Measurements from ENCODE around the gene FAM50A. TPM values are rescaled to one million over a fixed set of nuclear protein-coding genes. Genes with fewer than 3 reads are reported as not detected.

FAM50A gene
- total RNA-seq, 1 experiment from 2014 or later = 53.8 TPM

GRCh38 chrX:154419688-154420401 is 24.1 kb upstream of the FAM50A start:
- Histone ChIP-seq H3K9me3 (ENCODE audit: low read length) (no peaks in the 10 kb centered on the region), H3K36me3 (ENCODE audit: low read depth, low read length) (no peaks in the 10 kb centered on the region), H3K9ac (ENCODE audit: low read length) (no peak overlapping the region), H3K9me2 (replicated peaks; ENCODE audit: low read length) (no peaks in the 10 kb centered on the region), H3K4me2 (ENCODE audit: low read length) (no peak overlapping the region), H2AFZ (ENCODE audit: low read length) (no peak overlapping the region), H3K4me1 (ENCODE audit: insufficient read depth, low read length) (no peaks in the 10 kb centered on the region), H3K27ac (ENCODE audit: low read length) (no peak overlapping the region), H3K79me2 (ENCODE audit: low read length) (no peaks in the 10 kb centered on the region), H3K4me3 (ENCODE audit: low read length) (no peak overlapping the region), H3F3A (ENCODE audit: low read length, unreplicated experiment) (no peaks in the 10 kb centered on the region), H4K20me1 (ENCODE audit: low read length) (no peaks in the 10 kb centered on the region), H3K27me3 (ENCODE audit: low read length) (no peaks in the 10 kb centered on the region)
- intact Hi-C loops (cut with micrococcal nuclease) = no loop called here
- no peak for TF ChIP-seq EZH2 (IDR thresholded peaks at IDR 0.05; ENCODE audit: low read length, unreplicated experiment)
- TF ChIP-seq EZH2phosphoT487 (IDR thresholded peaks at IDR 0.05; ENCODE audit: borderline replicate concordance, low read length) = no peak
- TF ChIP-seq CTCF (conservative IDR thresholded peaks at IDR 0.05; ENCODE audit: low read depth, low read length) = no peak
- BruUV-seq (replicated peaks) = no TSS peak
- ATAC-seq (no peak), DNase-seq (no peak)
- CTCF ChIA-PET = no interaction called here
- POLR2A ChIA-PET (ENCODE audit: unreplicated experiment) = no interaction called here

- no peak for ATAC-seq
- POLR2A ChIA-PET (ENCODE audit: unreplicated experiment) = no interaction called here
These were observed 23.6 kb upstream of the FAM50A start for GRCh38 chrX:154420402-154420756.

More at GRCh38 chrX:154420402-154420756, 23.6 kb upstream of the FAM50A start:
- H3K27me3 ChIP-seq (ENCODE audit: low read length) = no peaks in the 10 kb centered on the region
- CTCF ChIA-PET = no interaction called here
- no peaks in the 10 kb centered on the region for H3K79me2 ChIP-seq (ENCODE audit: low read length)
- intact Hi-C loops (cut with micrococcal nuclease) = no loop called here
- H3K9me3 ChIP-seq (ENCODE audit: low read length) = no peaks in the 10 kb centered on the region
- no peak overlapping the region for H2AFZ ChIP-seq (ENCODE audit: low read length)
- DNase-seq = no peak
- BruUV-seq (replicated peaks) = no TSS peak
- H3K27ac ChIP-seq (ENCODE audit: low read length) = no peak overlapping the region
- no peak overlapping the region for H3K9ac ChIP-seq (ENCODE audit: low read length)
- no peak for TF ChIP-seq CTCF (conservative IDR thresholded peaks at IDR 0.05; ENCODE audit: low read depth, low read length)
- no peak for TF ChIP-seq EZH2phosphoT487 (IDR thresholded peaks at IDR 0.05; ENCODE audit: borderline replicate concordance, low read length)
- TF ChIP-seq EZH2 (IDR thresholded peaks at IDR 0.05; ENCODE audit: low read length, unreplicated experiment) = no peak
- H3F3A ChIP-seq (ENCODE audit: low read length, unreplicated experiment) = no peaks in the 10 kb centered on the region
- no peaks in the 10 kb centered on the region for H3K4me1 ChIP-seq (ENCODE audit: insufficient read depth, low read length)
- no peak overlapping the region for H3K4me3 ChIP-seq (ENCODE audit: low read length)
- no peaks in the 10 kb centered on the region for H4K20me1 ChIP-seq (ENCODE audit: low read length)
- H3K4me2 ChIP-seq (ENCODE audit: low read length) = no peak overlapping the region
- no peaks in the 10 kb centered on the region for H3K9me2 ChIP-seq (replicated peaks; ENCODE audit: low read length)
- no peaks in the 10 kb centered on the region for H3K36me3 ChIP-seq (ENCODE audit: low read depth, low read length)

Measured in PC-3 (cell line).